HCT116 (cell line): Measurements from ENCODE around the gene ST6GALNAC2. TPM values are rescaled to one million over a fixed set of nuclear protein-coding genes. Genes with fewer than 3 reads are reported as not detected.

ENCODE experiments used
- ATAC-seq: fragments of 200-7000 bp; cut with Tn5 transposase; 2 replicates; pipeline ENCODE4 v1.9.1; 2020; ENCODE audit warnings: mild to moderate bottlenecking, moderate library complexity
- BruUV-seq: library from RNA; stranded (reverse); fragments of 400-500 nt; replicated peaks from 2 replicates; lab custom pipeline; 2021; lab: Mats Ljungman, UMichigan
- CTCF ChIA-PET: fragments of 300-600 bp; sonication (Branson Sonifier 250); formaldehyde crosslinking; loops from one replicate; lab custom pipeline; 2021; ENCODE audit warnings: antibody characterized with exemption; lab: Charles Lee
- POLR2A ChIA-PET: fragments of 300-600, 350-600 bp; sonication (Branson Sonifier 250); formaldehyde crosslinking; loops from one replicate; lab custom pipeline; 2021; ENCODE audit warnings: antibody characterized with exemption; lab: Charles Lee
- RAD21 ChIA-PET, 2 experiments: fragments of 300-600 bp; sonication (Branson Sonifier 250); formaldehyde crosslinking; loops; one replicate each; lab custom pipeline; 2023; ENCODE audit warnings: low total read pairs in 2 of 2; ENCODE audit not compliant: uncharacterized antibody in 2 of 2, unreplicated experiment in 2 of 2, low non-redundant PET in 1 of 2; lab: Charles Lee
- DNase-seq: peaks from one replicate; pipeline ENCODE4 v3.0.0-alpha.2; 2010; ENCODE audit warnings: low read depth, low spot score
- H2AFZ ChIP-seq: fragments of 200-600 bp; shearing (Covaris generic), sonication (generic); 2 replicates; pipeline ENCODE4 v1.6.1; 2017; ENCODE audit warnings: low read depth, mixed run types, mixed read lengths, antibody characterized with exemption, low read length; ENCODE audit not compliant: poor library complexity, severe bottlenecking
- H3K27ac ChIP-seq: 2 replicates; pipeline ENCODE4 v1.5.1; 2012; ENCODE audit warnings: low read depth, low read length
- H3K27me3 ChIP-seq: fragments of 200-600 bp; sonication (generic); 2 replicates; pipeline ENCODE4 v1.6.1; 2016; ENCODE audit warnings: mixed run types, low read length, mixed read lengths; ENCODE audit not compliant: insufficient read depth
- H3K36me3 ChIP-seq, 2 experiments: fragments of 200-500 bp in 1 of 2; fragments of 200-600 bp in 1 of 2; sonication (Bioruptor generic) in 1 of 2; sonication (generic) in 1 of 2; 2 replicates each; pipeline versions ENCODE4 v1.5.1 to v1.6.1; 2014 to 2016; ENCODE audit warnings: low read length in 2 of 2, inconsistent platforms in 1 of 2, mixed read lengths in 1 of 2, mixed run types in 1 of 2; ENCODE audit not compliant: insufficient read depth in 2 of 2, control insufficient read depth in 1 of 2
- H3K4me1 ChIP-seq, 2 experiments: fragments of 200-600 bp in 1 of 2; sonication (generic) in 1 of 2; 2 replicates each; pipeline versions ENCODE4 v1.5.1 to v1.6.1; 2012 to 2017; ENCODE audit warnings: low read length in 2 of 2, inconsistent platforms in 1 of 2, mild to moderate bottlenecking in 1 of 2, mixed read lengths in 1 of 2, mixed run types in 1 of 2, moderate library complexity in 1 of 2; ENCODE audit not compliant: insufficient read depth in 2 of 2, control insufficient read depth in 1 of 2
- H3K4me2 ChIP-seq: fragments of 200-600 bp; sonication (generic); 2 replicates; pipeline ENCODE4 v1.6.1; 2017; ENCODE audit warnings: mixed run types, low read length, mixed read lengths
- H3K4me3 ChIP-seq, 2 experiments: fragments of 200-600 bp in 1 of 2; sonication (generic) in 1 of 2; replicated peaks in 1 of 2; 2 replicates each; pipeline ENCODE4 v1.5.1; 2011 to 2016; ENCODE audit warnings: low read length in 2 of 2, control low read depth in 1 of 2, low read depth in 1 of 2, mild to moderate bottlenecking in 1 of 2, mixed read lengths in 1 of 2, mixed run types in 1 of 2
- H3K79me2 ChIP-seq: fragments of 200-600 bp; sonication (generic); 2 replicates; pipeline ENCODE4 v1.6.1; 2017; ENCODE audit warnings: mild to moderate bottlenecking, mixed run types, low read length, moderate library complexity, mixed read lengths; ENCODE audit not compliant: insufficient read depth
- H3K9ac ChIP-seq: fragments of 200-600 bp; sonication (generic); 2 replicates; pipeline ENCODE4 v1.6.1; 2016; ENCODE audit warnings: low read length, mixed read lengths
- H3K9me2 ChIP-seq: fragments of 200-600 bp; sonication (generic), shearing (Covaris generic); 2 replicates; pipeline ENCODE4 v1.6.1; 2017; ENCODE audit warnings: mixed run types, mild to moderate bottlenecking, moderate library complexity; ENCODE audit not compliant: insufficient read depth
- H3K9me3 ChIP-seq, 2 experiments: fragments of 200-500 bp in 1 of 2; fragments of 200-600 bp in 1 of 2; sonication (Bioruptor generic) in 1 of 2; sonication (generic) in 1 of 2; 2 replicates each; pipeline ENCODE4 v1.6.1; 2014 to 2017; ENCODE audit warnings: low read length in 2 of 2, mixed read lengths in 2 of 2, inconsistent platforms in 1 of 2, low read depth in 1 of 2, mild to moderate bottlenecking in 1 of 2, mixed run types in 1 of 2, moderate library complexity in 1 of 2; ENCODE audit not compliant: control insufficient read depth in 1 of 2, insufficient read depth in 1 of 2
- H4K20me1 ChIP-seq: fragments of 200-600 bp; sonication (generic), shearing (Covaris generic); 2 replicates; pipeline ENCODE4 v1.6.1; 2017; ENCODE audit warnings: mixed run types, mild to moderate bottlenecking, moderate library complexity; ENCODE audit not compliant: insufficient read depth
- EGR1 ChIP-seq: IDR thresholded peaks from 2 replicates; pipeline ENCODE4 v1.6.1; 2012; ENCODE audit warnings: low read depth
- JUND ChIP-seq: IDR thresholded peaks from 2 replicates; pipeline ENCODE4 v1.6.1; 2012
- POLR2A ChIP-seq: IDR thresholded peaks from 2 replicates; pipeline ENCODE4 v1.7.0; 2011; ENCODE audit warnings: borderline replicate concordance; ENCODE audit not compliant: insufficient read depth, insufficient read length; ENCODE audit errors: extremely low read depth
- SIN3A ChIP-seq: IDR thresholded peaks from 2 replicates; pipeline ENCODE4 v1.6.1; 2012; ENCODE audit warnings: low read depth
- SRF ChIP-seq: IDR thresholded peaks from 2 replicates; pipeline ENCODE4 v1.6.1; 2012; ENCODE audit warnings: low read depth
- TCF7L2 ChIP-seq: IDR thresholded peaks from 2 replicates; pipeline ENCODE4 v1.7.0; 2011; ENCODE audit warnings: borderline replicate concordance, inconsistent platforms; ENCODE audit not compliant: insufficient read depth, insufficient read length; ENCODE audit errors: extremely low read depth
- ZFX ChIP-seq: fragments of 450-650 bp; IDR thresholded peaks from 2 replicates; pipeline ENCODE4 v1.6.1; 2017
- ZNF274 ChIP-seq: fragments of 200-500 bp; sonication (Bioruptor generic); IDR thresholded peaks from 2 replicates; pipeline ENCODE4 v1.6.1; 2014; ENCODE audit warnings: mild to moderate bottlenecking, low read depth, low read length, inconsistent platforms
- intact Hi-C: fragments of 100-400 bp; cut with micrococcal nuclease; formaldehyde crosslinking; loops from 2 replicates; pipeline ENCODE4 v1.10.0; 2022
- total RNA-seq: library from RNA; stranded (reverse); gene quantifications from one replicate; pipeline ENCODE4 v1.2.1, GENCODE V29; 2021; ENCODE audit not compliant: unreplicated experiment
- TF ChIP-seq, protein P1 (sequence below): IDR thresholded peaks from 2 replicates; pipeline ENCODE4 v1.6.1; 2012; ENCODE audit warnings: low read depth
- TF ChIP-seq, protein P2 (sequence below), 3 experiments: fragments of 200-600 bp in 1 of 3; sonication (generic) in 1 of 3; IDR thresholded peaks in 2 of 3; conservative IDR thresholded peaks in 1 of 3; 2 replicates each; pipeline ENCODE4 v1.5.1; 2012 to 2017; ENCODE audit warnings: low read depth in 2 of 3, low read length in 2 of 3, antibody characterized with exemption in 1 of 3, borderline replicate concordance in 1 of 3, control low read depth in 1 of 3, mild to moderate bottlenecking in 1 of 3, mixed read lengths in 1 of 3, mixed run types in 1 of 3, moderate library complexity in 1 of 3; ENCODE audit not compliant: insufficient read depth in 1 of 3

The ST6GALNAC2 gene
- total RNA-seq, 1 experiment from 2014 or later, result 14.7 TPM

DNA sequence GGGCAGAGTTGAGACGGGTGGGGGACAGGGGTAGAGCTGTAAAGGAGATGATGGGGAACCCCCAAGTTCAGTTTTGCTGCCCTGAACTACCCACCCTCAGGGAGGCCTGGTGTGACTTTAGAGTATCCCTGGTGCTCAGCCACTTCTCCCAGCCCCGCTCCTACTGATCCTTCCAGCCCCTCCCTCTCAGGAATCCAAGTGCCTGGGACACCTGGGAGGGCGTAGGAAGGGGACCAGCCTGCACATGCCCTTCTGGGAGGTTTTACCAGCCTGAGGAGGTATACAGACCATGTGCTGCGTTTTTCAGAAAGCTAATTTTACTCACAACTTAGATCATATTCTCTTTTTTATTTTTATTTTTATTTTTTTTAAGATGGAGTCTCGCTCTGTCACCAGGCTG lies 4.1 kb downstream of the ST6GALNAC2 start:
- no peak overlapping the region for H2AFZ ChIP-seq
- ATAC-seq (no peak), DNase-seq (no peak)
- H3K36me3 ChIP-seq, result no peaks in the 10 kb centered on the region
- RAD21 ChIA-PET, result no interaction called here
- H3K9ac ChIP-seq, result no peak overlapping the region
- no peak for TF ChIP-seq TCF7L2
- TF ChIP-seq, protein P1, sequence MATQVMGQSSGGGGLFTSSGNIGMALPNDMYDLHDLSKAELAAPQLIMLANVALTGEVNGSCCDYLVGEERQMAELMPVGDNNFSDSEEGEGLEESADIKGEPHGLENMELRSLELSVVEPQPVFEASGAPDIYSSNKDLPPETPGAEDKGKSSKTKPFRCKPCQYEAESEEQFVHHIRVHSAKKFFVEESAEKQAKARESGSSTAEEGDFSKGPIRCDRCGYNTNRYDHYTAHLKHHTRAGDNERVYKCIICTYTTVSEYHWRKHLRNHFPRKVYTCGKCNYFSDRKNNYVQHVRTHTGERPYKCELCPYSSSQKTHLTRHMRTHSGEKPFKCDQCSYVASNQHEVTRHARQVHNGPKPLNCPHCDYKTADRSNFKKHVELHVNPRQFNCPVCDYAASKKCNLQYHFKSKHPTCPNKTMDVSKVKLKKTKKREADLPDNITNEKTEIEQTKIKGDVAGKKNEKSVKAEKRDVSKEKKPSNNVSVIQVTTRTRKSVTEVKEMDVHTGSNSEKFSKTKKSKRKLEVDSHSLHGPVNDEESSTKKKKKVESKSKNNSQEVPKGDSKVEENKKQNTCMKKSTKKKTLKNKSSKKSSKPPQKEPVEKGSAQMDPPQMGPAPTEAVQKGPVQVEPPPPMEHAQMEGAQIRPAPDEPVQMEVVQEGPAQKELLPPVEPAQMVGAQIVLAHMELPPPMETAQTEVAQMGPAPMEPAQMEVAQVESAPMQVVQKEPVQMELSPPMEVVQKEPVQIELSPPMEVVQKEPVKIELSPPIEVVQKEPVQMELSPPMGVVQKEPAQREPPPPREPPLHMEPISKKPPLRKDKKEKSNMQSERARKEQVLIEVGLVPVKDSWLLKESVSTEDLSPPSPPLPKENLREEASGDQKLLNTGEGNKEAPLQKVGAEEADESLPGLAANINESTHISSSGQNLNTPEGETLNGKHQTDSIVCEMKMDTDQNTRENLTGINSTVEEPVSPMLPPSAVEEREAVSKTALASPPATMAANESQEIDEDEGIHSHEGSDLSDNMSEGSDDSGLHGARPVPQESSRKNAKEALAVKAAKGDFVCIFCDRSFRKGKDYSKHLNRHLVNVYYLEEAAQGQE, result no peak
- TF ChIP-seq, protein P2, sequence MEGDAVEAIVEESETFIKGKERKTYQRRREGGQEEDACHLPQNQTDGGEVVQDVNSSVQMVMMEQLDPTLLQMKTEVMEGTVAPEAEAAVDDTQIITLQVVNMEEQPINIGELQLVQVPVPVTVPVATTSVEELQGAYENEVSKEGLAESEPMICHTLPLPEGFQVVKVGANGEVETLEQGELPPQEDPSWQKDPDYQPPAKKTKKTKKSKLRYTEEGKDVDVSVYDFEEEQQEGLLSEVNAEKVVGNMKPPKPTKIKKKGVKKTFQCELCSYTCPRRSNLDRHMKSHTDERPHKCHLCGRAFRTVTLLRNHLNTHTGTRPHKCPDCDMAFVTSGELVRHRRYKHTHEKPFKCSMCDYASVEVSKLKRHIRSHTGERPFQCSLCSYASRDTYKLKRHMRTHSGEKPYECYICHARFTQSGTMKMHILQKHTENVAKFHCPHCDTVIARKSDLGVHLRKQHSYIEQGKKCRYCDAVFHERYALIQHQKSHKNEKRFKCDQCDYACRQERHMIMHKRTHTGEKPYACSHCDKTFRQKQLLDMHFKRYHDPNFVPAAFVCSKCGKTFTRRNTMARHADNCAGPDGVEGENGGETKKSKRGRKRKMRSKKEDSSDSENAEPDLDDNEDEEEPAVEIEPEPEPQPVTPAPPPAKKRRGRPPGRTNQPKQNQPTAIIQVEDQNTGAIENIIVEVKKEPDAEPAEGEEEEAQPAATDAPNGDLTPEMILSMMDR (IDR thresholded peaks at IDR 0.05 in 2 of 3, conservative IDR thresholded peaks at IDR 0.05 in 1 of 3; ENCODE audit: borderline replicate concordance in 1 of 3, insufficient read depth in 1 of 3, low read depth in 2 of 3, low read length in 2 of 3), result no peak
- no peak for TF ChIP-seq JUND
- TF ChIP-seq EGR1, result no peak
- no peak for TF ChIP-seq SRF
- TF ChIP-seq ZNF274, result no peak
- TF ChIP-seq POLR2A, result no peak
- TF ChIP-seq SIN3A, result no peak
- TF ChIP-seq ZFX, result no peak
- no peaks in the 10 kb centered on the region for H3K9me3 ChIP-seq
- H3K27me3 ChIP-seq, result no peaks in the 10 kb centered on the region
- H3K79me2 ChIP-seq, result no peaks in the 10 kb centered on the region; the same call in 1 of the 2 replicates
- intact Hi-C loops, result no loop called here
- no peak overlapping the region for H3K27ac ChIP-seq
- no TSS peak for BruUV-seq
- H3K4me3 ChIP-seq, result no peak overlapping the region
- no peaks in the 10 kb centered on the region for H4K20me1 ChIP-seq
- H3K4me1 ChIP-seq, result peaks cover 12 to 37% of the 10 kb centered on the region in 2 experiments; a peak in 3 of 4 replicates
- no peak overlapping the region for H3K4me2 ChIP-seq
- POLR2A ChIA-PET, result no interaction called here
- H3K9me2 ChIP-seq, result no peaks in the 10 kb centered on the region
- CTCF ChIA-PET, result no interaction called here
